ENCODE data around the gene POLR2J3. TPM values are rescaled to one million over a fixed set of nuclear protein-coding genes. Genes with fewer than 3 reads are reported as not detected.
"Not testable (repeated sequence)": the region's sequence is repeated elsewhere in the genome, so short reads cannot be mapped to it uniquely, and the experiment has no call there.

POLR2J3 gene
- total RNA-seq (2014; rRNA removed; shearing (Covaris generic)), result 11.8 and 12.6 TPM in 2 replicates

- DNase-seq (ENCODE audit: low read depth), result peak; percentile 80
Measured at GRCh38 chr7:102572261-102573239, at the start of gene POLR2J3. Gene POLR2J3, minus strand, starts transcription at chr7:102572583. Its CDS starts 62 bp downstream, at chr7:102572521.

- DNase-seq (ENCODE audit: low read depth), result not testable (repeated sequence)
Measured at GRCh38 chr7:102618122-102618521, 45.7 kb upstream of the POLR2J3 start.

- peak; percentile 2 for DNase-seq (ENCODE audit: low read depth)
Measured at GRCh38 chr7:102616507-102617125, 44.2 kb upstream of the POLR2J3 start, which contains the start of gene RASA4. Gene RASA4, minus strand, starts transcription at chr7:102616756. Its CDS starts 67 bp downstream, at chr7:102616689.

- not testable (repeated sequence) for DNase-seq (ENCODE audit: low read depth)
Measured at GRCh38 chr7:102615930-102616329, 43.5 kb upstream of the POLR2J3 start.

GRCh38 chr7:102614873-102615272 lies 42.5 kb upstream of the POLR2J3 start:
- DNase-seq (ENCODE audit: low read depth), result not testable (repeated sequence)

GRCh38 chr7:102614346-102614697 lies 41.9 kb upstream of the POLR2J3 start:
- DNase-seq (ENCODE audit: low read depth), result not testable (repeated sequence)

- not testable (repeated sequence) for DNase-seq (ENCODE audit: low read depth)
Measured at GRCh38 chr7:102613575-102614345, 41.4 kb upstream of the POLR2J3 start.

GRCh38 chr7:102611675-102612325 lies 39.4 kb upstream of the POLR2J3 start:
- DNase-seq (ENCODE audit: low read depth), result not testable (repeated sequence)

GRCh38 chr7:102611013-102611674 lies 38.8 kb upstream of the POLR2J3 start:
- DNase-seq (ENCODE audit: low read depth), result not testable (repeated sequence)

GRCh38 chr7:102610441-102610840 lies 38.1 kb upstream of the POLR2J3 start:
- DNase-seq (ENCODE audit: low read depth), result not testable (repeated sequence)

- DNase-seq (ENCODE audit: low read depth), result not testable (repeated sequence)
Measured at GRCh38 chr7:102609734-102610133, 37.4 kb upstream of the POLR2J3 start.

- not testable (repeated sequence) for DNase-seq (ENCODE audit: low read depth)
Measured at GRCh38 chr7:102606848-102607247, 34.5 kb upstream of the POLR2J3 start.

- not testable (repeated sequence) for DNase-seq (ENCODE audit: low read depth)
Measured at GRCh38 chr7:102604431-102605145, 32.2 kb upstream of the POLR2J3 start.

- not testable (repeated sequence) for DNase-seq (ENCODE audit: low read depth)
Measured at GRCh38 chr7:102602317-102602716, 29.9 kb upstream of the POLR2J3 start.

- DNase-seq (ENCODE audit: low read depth), result not testable (repeated sequence)
Measured at GRCh38 chr7:102599699-102600098, 27.3 kb upstream of the POLR2J3 start.

- DNase-seq (ENCODE audit: low read depth), result not testable (repeated sequence)
Measured at GRCh38 chr7:102596036-102596435, 23.7 kb upstream of the POLR2J3 start.

- not testable (repeated sequence) for DNase-seq (ENCODE audit: low read depth)
Measured at GRCh38 chr7:102593637-102594334, 21.4 kb upstream of the POLR2J3 start.

GRCh38 chr7:102592477-102593019 lies 20.2 kb upstream of the POLR2J3 start:
- not testable (repeated sequence) for DNase-seq (ENCODE audit: low read depth)

- DNase-seq (ENCODE audit: low read depth), result not testable (repeated sequence)
Measured at GRCh38 chr7:102589857-102590256, 17.5 kb upstream of the POLR2J3 start.
